ENCODE measurements around the gene OSBPL6.

DNA sequence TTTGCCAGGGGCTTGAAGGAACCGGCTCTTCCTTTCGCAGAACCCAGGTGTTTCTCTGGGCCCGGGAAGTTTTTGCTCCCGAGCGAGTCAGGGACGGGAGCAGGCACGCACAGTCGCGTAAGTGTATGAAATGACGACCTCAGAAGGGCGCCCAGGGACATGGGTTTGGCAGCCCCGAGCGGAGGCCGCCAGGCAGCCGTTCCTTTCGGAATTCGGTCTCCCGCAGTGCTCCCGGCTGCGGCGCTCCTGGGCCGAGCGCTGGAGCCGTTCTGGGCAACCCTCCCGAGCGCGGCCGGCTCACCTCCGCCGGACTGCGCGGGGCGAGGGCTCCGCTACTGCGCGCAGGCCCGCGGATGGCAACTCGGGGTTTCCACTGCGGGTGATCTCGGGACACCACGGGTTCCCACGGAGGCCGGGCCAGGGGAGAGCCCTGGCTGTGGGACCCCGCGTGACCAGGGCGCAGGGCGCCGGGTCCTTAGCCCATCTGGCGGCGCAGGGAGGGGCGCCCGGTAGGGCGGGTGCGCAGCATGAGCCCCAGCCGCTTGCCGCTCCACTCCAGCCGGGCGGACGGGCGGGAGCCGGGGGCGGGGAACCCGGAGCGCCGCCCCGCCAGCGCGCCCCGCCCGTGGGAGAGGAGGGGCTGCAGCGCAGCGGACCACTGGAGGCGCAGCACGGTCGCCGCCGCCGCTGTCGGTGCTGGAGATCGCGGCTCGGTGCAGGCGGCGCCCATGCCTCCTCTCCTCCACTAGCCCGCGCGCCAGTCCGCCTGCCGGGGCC lies at the start of gene OSBPL6:
- TF ChIP-seq POLR2A (IDR thresholded peaks at IDR 0.05; ENCODE audit: extremely low read depth, insufficient read length) (peak; percentile 48), MYC (IDR thresholded peaks at IDR 0.05; ENCODE audit: low read depth, low read length) (no peak; the same call in 1 of the 2 replicates)
- TF ChIP-seq, protein P1, sequence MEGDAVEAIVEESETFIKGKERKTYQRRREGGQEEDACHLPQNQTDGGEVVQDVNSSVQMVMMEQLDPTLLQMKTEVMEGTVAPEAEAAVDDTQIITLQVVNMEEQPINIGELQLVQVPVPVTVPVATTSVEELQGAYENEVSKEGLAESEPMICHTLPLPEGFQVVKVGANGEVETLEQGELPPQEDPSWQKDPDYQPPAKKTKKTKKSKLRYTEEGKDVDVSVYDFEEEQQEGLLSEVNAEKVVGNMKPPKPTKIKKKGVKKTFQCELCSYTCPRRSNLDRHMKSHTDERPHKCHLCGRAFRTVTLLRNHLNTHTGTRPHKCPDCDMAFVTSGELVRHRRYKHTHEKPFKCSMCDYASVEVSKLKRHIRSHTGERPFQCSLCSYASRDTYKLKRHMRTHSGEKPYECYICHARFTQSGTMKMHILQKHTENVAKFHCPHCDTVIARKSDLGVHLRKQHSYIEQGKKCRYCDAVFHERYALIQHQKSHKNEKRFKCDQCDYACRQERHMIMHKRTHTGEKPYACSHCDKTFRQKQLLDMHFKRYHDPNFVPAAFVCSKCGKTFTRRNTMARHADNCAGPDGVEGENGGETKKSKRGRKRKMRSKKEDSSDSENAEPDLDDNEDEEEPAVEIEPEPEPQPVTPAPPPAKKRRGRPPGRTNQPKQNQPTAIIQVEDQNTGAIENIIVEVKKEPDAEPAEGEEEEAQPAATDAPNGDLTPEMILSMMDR (IDR thresholded peaks at IDR 0.05; ENCODE audit: low read depth, low read length), result no peak
- TF ChIP-seq, protein P2, sequence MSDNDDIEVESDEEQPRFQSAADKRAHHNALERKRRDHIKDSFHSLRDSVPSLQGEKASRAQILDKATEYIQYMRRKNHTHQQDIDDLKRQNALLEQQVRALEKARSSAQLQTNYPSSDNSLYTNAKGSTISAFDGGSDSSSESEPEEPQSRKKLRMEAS (IDR thresholded peaks at IDR 0.05; ENCODE audit: low read depth, low read length), result peak; percentile 50

Measured in NB4 (cell line).